K562 (cell line): ENCODE results near the gene SMARCB1. TPM values are rescaled to one million over a fixed set of nuclear protein-coding genes. Genes with fewer than 3 reads are reported as not detected.

ENCODE experiments used
- BRF1 ChIP-seq: IDR thresholded peaks from 3 replicates; pipeline ENCODE4 v1.6.1; 2011; ENCODE audit warnings: borderline replicate concordance, mild to moderate bottlenecking; ENCODE audit not compliant: insufficient read length; ENCODE audit errors: extremely low read depth
- CBFA2T2 ChIP-seq: fragments of 450-650 bp; conservative IDR thresholded peaks from 2 replicates; pipeline ENCODE4 v1.6.1; 2017; ENCODE audit warnings: mild to moderate bottlenecking
- CBX1 ChIP-seq: sonication (generic); IDR thresholded peaks from 2 replicates; pipeline ENCODE4 v1.6.1; 2016; ENCODE audit warnings: antibody characterized with exemption, low read depth, mild to moderate bottlenecking
- JUN ChIP-seq, 2 experiments: sonication (generic) in 1 of 2; formaldehyde crosslinking in 1 of 2; IDR thresholded peaks; 2 replicates each; pipeline versions ENCODE4 v1.6.1 to v1.8.0; 2012 to 2022; ENCODE audit warnings: borderline replicate concordance in 2 of 2, mild to moderate bottlenecking in 2 of 2, improper control_type of control experiment in 1 of 2, low read depth in 1 of 2, low read length in 1 of 2, missing genetic modification reagents in 1 of 2
- MTA2 ChIP-seq: fragments of 450-650 bp; IDR thresholded peaks from 2 replicates; pipeline ENCODE4 v1.6.1; 2016; ENCODE audit warnings: low read depth
- RAD21 ChIP-seq, 2 experiments: fragments of 250-450 bp in 1 of 2; fragments of 450-650 bp in 1 of 2; sonication (Bioruptor Pico) in 1 of 2; formaldehyde crosslinking in 1 of 2; IDR thresholded peaks in 1 of 2; conservative IDR thresholded peaks in 1 of 2; 2 replicates each; pipeline versions ENCODE4 v1.4.0 to v1.8.0; 2020 to 2022; ENCODE audit warnings: mild to moderate bottlenecking in 2 of 2, moderate library complexity in 1 of 2
- SNIP1 ChIP-seq: fragments of 450-650 bp; IDR thresholded peaks from 2 replicates; pipeline ENCODE4 v1.7.1; 2017; ENCODE audit warnings: low read depth, mild to moderate bottlenecking
- TAF1 ChIP-seq: IDR thresholded peaks from 2 replicates; pipeline ENCODE4 v1.6.1; 2011; ENCODE audit warnings: mild to moderate bottlenecking, low read length, moderate library complexity; ENCODE audit not compliant: insufficient read depth, control insufficient read depth, severe bottlenecking; ENCODE audit errors: extremely low read depth
- TEAD1 ChIP-seq, 2 experiments: fragments of 450-650 bp in 1 of 2; sonication (generic) in 1 of 2; formaldehyde crosslinking; IDR thresholded peaks; 2 replicates each; pipeline versions ENCODE4 v1.4.0 to v1.8.0; 2020 to 2022; ENCODE audit warnings: mild to moderate bottlenecking in 2 of 2, missing genetic modification reagents in 1 of 2
- U2AF1 ChIP-seq: fragments of 200-400 bp; formaldehyde crosslinking; optimal IDR thresholded peaks from 2 replicates; pipeline ENCODE3; 2017; ENCODE audit warnings: mild to moderate bottlenecking, low read depth, low read length, moderate library complexity
- ZNF124 ChIP-seq: sonication (generic); formaldehyde crosslinking; IDR thresholded peaks from 2 replicates; pipeline ENCODE4 v1.8.1; 2022; ENCODE audit warnings: missing genetic modification reagents
- ZNF444 ChIP-seq: fragments of 250-450 bp; sonication (Bioruptor Pico); IDR thresholded peaks from 2 replicates; pipeline ENCODE4 v1.4.0; 2020; ENCODE audit warnings: mild to moderate bottlenecking, moderate library complexity
- polyA plus RNA-seq, 8 experiments: library from polyadenylated mRNA; depleted of rRNA in 4 of 8; stranded (reverse) in 5 of 8; unstranded in 3 of 8; fragments of >200 nt; fragmentation: Nextera tagmentation in 2 of 8; fragmentation: Illumina TruSeq in 1 of 8; extraction: Ambion mirVana in 2 of 8; extraction: Trizol in 1 of 8; gene quantifications; 2 replicates each; pipeline versions ENCODE4 v1.2.1 to v1.2.3, GENCODE V29; 2011 to 2014; ENCODE audit warnings: inconsistent platforms in 1 of 8, missing spikeins in 1 of 8
- total RNA-seq, 7 experiments: library from RNA; depleted of rRNA in 6 of 7; stranded (reverse); fragments of >200 nt in 6 of 7; fragmentation: Illumina TruSeq in 2 of 7; extraction: Trizol in 2 of 7; gene quantifications; 2 replicates each; pipeline versions ENCODE4 v1.2.1 to v1.2.3, GENCODE V29; 2011 to 2021; ENCODE audit warnings: low replicate concordance in 1 of 7
- TF ChIP-seq, protein P1 (sequence below): fragments of 450-650 bp; formaldehyde crosslinking; IDR thresholded peaks from 2 replicates; pipeline ENCODE4 v1.4.0; 2020; ENCODE audit warnings: mild to moderate bottlenecking
- TF ChIP-seq, protein P2 (sequence below): fragments of 450-650 bp; formaldehyde crosslinking; IDR thresholded peaks from 2 replicates; pipeline ENCODE4 v1.4.0; 2020; ENCODE audit warnings: mild to moderate bottlenecking, moderate library complexity
- TF ChIP-seq, protein P3 (sequence below): sonication (generic); formaldehyde crosslinking; IDR thresholded peaks from 2 replicates; pipeline ENCODE4 v1.8.0; 2022; ENCODE audit warnings: missing genetic modification reagents, mild to moderate bottlenecking, moderate library complexity, borderline replicate concordance
- TF ChIP-seq, protein P4 (sequence below): fragments of 250-450 bp; sonication (Bioruptor Pico); IDR thresholded peaks from 2 replicates; pipeline ENCODE4 v1.5.0; 2021
- TF ChIP-seq, protein P5 (sequence below): sonication (generic); formaldehyde crosslinking; IDR thresholded peaks from 2 replicates; pipeline ENCODE4 v1.8.0; 2023; ENCODE audit warnings: mild to moderate bottlenecking, missing genetic modification reagents

SMARCB1 gene
- total and polyA plus RNA-seq, 9 of the 15 experiments (the other 6 are each of a cell fraction or from before 2014, with no cell fraction given), result 1.2 to 113 (median 65.4) TPM

DNA sequence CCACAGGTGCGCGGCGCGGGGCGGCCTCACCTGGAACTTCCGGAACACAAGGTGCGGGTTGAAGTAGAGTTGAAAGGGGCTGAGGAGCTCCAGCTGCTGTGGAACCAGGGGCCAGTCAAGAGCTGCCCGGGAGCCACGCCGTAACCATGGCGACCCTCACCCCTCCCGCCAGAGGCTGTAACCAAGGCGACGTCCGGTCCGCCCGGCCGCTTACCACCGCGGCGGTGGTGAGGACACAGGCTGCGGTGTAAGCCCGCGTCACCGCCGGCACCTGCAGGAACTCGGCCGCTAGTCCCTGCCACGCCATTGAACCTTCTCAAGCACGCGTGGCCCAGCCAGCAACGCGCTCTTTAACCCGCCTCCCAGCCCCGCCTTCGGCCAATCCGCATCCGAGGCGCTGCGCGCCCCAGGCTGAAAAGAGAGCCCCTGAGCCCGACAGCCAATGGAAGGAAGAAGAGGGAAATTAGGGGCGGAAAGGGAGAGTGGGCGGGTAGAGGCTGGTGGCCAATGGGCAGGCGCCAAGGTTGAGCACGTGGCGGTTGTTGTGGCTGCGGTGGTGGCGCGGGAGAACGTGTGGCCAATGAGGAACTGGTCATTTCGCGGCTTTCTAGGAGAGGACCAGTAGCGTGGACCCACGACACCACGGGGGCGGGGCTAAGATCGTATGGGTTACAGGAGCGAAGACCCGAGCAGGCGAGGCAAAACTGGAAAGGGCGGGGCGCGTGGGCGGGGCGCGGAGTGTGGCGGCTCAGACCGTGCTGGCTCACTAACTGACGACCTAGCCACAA lies 52.1 kb downstream of the SMARCB1 start, which contains the start of gene DERL3 (continued):
- TF ChIP-seq MTA2 (no peak), ZNF444 (CRISPR knock-in tag) (no peak), BRF1 (no peak), ZNF124 (no peak), TEAD1 (CRISPR knock-in tag; IDR thresholded peaks at IDR 0.05) (peak in 1 of 2 experiments; percentile 60; a peak in 1 of 4 replicates), U2AF1 (no peak), CBFA2T2 (no peak), CBX1 (no peak), RAD21 (CRISPR knock-in tag; conservative IDR thresholded peaks at IDR 0.05 in 1 of 2, IDR thresholded peaks at IDR 0.05 in 1 of 2) (no peak), SNIP1 (no peak), JUN (IDR thresholded peaks at IDR 0.05; ENCODE audit: borderline replicate concordance, low read depth, low read length) (no peak), JUN (CRISPR knock-in tag; IDR thresholded peaks at IDR 0.05; ENCODE audit: borderline replicate concordance) (no peak), TAF1 (no peak)
- TF ChIP-seq, protein P1, sequence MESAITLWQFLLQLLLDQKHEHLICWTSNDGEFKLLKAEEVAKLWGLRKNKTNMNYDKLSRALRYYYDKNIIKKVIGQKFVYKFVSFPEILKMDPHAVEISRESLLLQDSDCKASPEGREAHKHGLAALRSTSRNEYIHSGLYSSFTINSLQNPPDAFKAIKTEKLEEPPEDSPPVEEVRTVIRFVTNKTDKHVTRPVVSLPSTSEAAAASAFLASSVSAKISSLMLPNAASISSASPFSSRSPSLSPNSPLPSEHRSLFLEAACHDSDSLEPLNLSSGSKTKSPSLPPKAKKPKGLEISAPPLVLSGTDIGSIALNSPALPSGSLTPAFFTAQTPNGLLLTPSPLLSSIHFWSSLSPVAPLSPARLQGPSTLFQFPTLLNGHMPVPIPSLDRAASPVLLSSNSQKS (CRISPR knock-in tag), result no peak
- TF ChIP-seq, protein P2, sequence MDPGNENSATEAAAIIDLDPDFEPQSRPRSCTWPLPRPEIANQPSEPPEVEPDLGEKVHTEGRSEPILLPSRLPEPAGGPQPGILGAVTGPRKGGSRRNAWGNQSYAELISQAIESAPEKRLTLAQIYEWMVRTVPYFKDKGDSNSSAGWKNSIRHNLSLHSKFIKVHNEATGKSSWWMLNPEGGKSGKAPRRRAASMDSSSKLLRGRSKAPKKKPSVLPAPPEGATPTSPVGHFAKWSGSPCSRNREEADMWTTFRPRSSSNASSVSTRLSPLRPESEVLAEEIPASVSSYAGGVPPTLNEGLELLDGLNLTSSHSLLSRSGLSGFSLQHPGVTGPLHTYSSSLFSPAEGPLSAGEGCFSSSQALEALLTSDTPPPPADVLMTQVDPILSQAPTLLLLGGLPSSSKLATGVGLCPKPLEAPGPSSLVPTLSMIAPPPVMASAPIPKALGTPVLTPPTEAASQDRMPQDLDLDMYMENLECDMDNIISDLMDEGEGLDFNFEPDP, result no peak
- TF ChIP-seq, protein P3, sequence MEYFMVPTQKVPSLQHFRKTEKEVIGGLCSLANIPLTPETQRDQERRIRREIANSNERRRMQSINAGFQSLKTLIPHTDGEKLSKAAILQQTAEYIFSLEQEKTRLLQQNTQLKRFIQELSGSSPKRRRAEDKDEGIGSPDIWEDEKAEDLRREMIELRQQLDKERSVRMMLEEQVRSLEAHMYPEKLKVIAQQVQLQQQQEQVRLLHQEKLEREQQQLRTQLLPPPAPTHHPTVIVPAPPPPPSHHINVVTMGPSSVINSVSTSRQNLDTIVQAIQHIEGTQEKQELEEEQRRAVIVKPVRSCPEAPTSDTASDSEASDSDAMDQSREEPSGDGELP, result peak; percentile 90
- TF ChIP-seq, protein P4, sequence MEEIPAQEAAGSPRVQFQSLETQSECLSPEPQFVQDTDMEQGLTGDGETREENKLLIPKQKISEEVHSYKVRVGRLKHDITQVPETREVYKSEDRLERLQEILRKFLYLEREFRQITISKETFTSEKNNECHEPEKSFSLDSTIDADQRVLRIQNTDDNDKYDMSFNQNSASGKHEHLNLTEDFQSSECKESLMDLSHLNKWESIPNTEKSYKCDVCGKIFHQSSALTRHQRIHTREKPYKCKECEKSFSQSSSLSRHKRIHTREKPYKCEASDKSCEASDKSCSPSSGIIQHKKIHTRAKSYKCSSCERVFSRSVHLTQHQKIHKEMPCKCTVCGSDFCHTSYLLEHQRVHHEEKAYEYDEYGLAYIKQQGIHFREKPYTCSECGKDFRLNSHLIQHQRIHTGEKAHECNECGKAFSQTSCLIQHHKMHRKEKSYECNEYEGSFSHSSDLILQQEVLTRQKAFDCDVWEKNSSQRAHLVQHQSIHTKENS (CRISPR knock-in tag), result no peak
- TF ChIP-seq, protein P5, sequence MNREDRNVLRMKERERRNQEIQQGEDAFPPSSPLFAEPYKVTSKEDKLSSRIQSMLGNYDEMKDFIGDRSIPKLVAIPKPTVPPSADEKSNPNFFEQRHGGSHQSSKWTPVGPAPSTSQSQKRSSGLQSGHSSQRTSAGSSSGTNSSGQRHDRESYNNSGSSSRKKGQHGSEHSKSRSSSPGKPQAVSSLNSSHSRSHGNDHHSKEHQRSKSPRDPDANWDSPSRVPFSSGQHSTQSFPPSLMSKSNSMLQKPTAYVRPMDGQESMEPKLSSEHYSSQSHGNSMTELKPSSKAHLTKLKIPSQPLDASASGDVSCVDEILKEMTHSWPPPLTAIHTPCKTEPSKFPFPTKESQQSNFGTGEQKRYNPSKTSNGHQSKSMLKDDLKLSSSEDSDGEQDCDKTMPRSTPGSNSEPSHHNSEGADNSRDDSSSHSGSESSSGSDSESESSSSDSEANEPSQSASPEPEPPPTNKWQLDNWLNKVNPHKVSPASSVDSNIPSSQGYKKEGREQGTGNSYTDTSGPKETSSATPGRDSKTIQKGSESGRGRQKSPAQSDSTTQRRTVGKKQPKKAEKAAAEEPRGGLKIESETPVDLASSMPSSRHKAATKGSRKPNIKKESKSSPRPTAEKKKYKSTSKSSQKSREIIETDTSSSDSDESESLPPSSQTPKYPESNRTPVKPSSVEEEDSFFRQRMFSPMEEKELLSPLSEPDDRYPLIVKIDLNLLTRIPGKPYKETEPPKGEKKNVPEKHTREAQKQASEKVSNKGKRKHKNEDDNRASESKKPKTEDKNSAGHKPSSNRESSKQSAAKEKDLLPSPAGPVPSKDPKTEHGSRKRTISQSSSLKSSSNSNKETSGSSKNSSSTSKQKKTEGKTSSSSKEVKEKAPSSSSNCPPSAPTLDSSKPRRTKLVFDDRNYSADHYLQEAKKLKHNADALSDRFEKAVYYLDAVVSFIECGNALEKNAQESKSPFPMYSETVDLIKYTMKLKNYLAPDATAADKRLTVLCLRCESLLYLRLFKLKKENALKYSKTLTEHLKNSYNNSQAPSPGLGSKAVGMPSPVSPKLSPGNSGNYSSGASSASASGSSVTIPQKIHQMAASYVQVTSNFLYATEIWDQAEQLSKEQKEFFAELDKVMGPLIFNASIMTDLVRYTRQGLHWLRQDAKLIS (CRISPR knock-in tag), result no peak; the same call in 1 of the 2 replicates
